Activated CD8-positive, alpha-beta memory T cell treated with anti-CD3 and anti-CD28 coated beads for 36 hours (primary cell): ENCODE results near the gene CLASP1. TPM values are rescaled to one million over a fixed set of nuclear protein-coding genes. Genes with fewer than 3 reads are reported as not detected.
"Not testable (repeated sequence)": the region's sequence is repeated elsewhere in the genome, so short reads cannot be mapped to it uniquely, and the experiment has no call there.

Experiments used
- CTCF ChIA-PET: fragments of 350-600 bp; sonication (Branson Sonifier 250); formaldehyde crosslinking; loops from one replicate; lab custom pipeline; 2021; ENCODE audit warnings: antibody characterized with exemption; lab: Charles Lee
- POLR2A ChIA-PET: fragments of 350-600 bp; sonication (Branson Sonifier 250); formaldehyde crosslinking; loops from one replicate; lab custom pipeline; 2021; ENCODE audit warnings: antibody characterized with exemption; lab: Charles Lee
- total RNA-seq, 2 experiments: library from RNA; stranded (reverse); gene quantifications; one replicate each; pipeline ENCODE4 v1.2.3, GENCODE V29; 2021

CLASP1 gene
- total RNA-seq, 2 experiments from 2014 or later, result 63.0 to 67.4 TPM

GRCh38 chr2:121472470-121472993, 176.7 kb downstream of the CLASP1 start:
- CTCF ChIA-PET, result no interaction called here
- POLR2A ChIA-PET, result no interaction called here

- ChIA-PET POLR2A (no interaction called here), CTCF (no interaction called here)
Observed at GRCh38 chr2:121471532-121472469, 177.5 kb downstream of the CLASP1 start.

GRCh38 chr2:121470917-121471316, 178.3 kb downstream of the CLASP1 start:
- ChIA-PET POLR2A (no interaction called here), CTCF (no interaction called here)

GRCh38 chr2:121469356-121469755, 179.9 kb downstream of the CLASP1 start:
- ChIA-PET POLR2A (interaction anchor here (0.7 kb wide), 1 partner anchor 52 kb away, joined by 6 read pairs; no protein-coding TSS in a partner anchor), CTCF (interaction anchor here (0.6 kb wide), 1 partner anchor 761 kb away, joined by 3 read pairs; no protein-coding TSS in a partner anchor)

- ChIA-PET CTCF (interaction anchor here (0.6 kb wide), 1 partner anchor 760 kb away, joined by 3 read pairs; no protein-coding TSS in a partner anchor), POLR2A (no interaction called here)
Observed at GRCh38 chr2:121468936-121469335, 180.3 kb downstream of the CLASP1 start.

GRCh38 chr2:121459291-121459690, 190.0 kb downstream of the CLASP1 start:
- CTCF ChIA-PET, result interaction anchor here (0.6 to 0.9 kb wide), 2 partner anchors 22 to 71 kb away, joined by 3 read pairs; no protein-coding TSS in a partner anchor
- POLR2A ChIA-PET, result no interaction called here

GRCh38 chr2:121456325-121456724, 192.9 kb downstream of the CLASP1 start:
- ChIA-PET CTCF (no interaction called here), POLR2A (no interaction called here)

GRCh38 chr2:121455446-121455845, 193.8 kb downstream of the CLASP1 start:
- CTCF ChIA-PET, result no interaction called here
- POLR2A ChIA-PET, result no interaction called here

GRCh38 chr2:121454549-121455090, 194.6 kb downstream of the CLASP1 start:
- ChIA-PET POLR2A (no interaction called here), CTCF (no interaction called here)

GRCh38 chr2:121451398-121451797, 197.9 kb downstream of the CLASP1 start:
- ChIA-PET POLR2A (no interaction called here), CTCF (interaction anchor here (0.9 kb wide), 1 partner anchor 181 kb away, joined by 3 read pairs; no protein-coding TSS in a partner anchor)

GRCh38 chr2:121450301-121450700, 199.0 kb downstream of the CLASP1 start:
- POLR2A ChIA-PET, result no interaction called here
- CTCF ChIA-PET, result interaction anchor here (0.9 kb wide), 1 partner anchor 182 kb away, joined by 3 read pairs; no protein-coding TSS in a partner anchor

GRCh38 chr2:121446647-121447241, 202.5 kb downstream of the CLASP1 start:
- ChIA-PET CTCF (no interaction called here), POLR2A (no interaction called here)

GRCh38 chr2:121442889-121443288, 206.4 kb downstream of the CLASP1 start:
- ChIA-PET CTCF (no interaction called here), POLR2A (no interaction called here)

- POLR2A ChIA-PET, CTCF ChIA-PET: not testable (repeated sequence)
Observed at GRCh38 chr2:121438290-121438689, 211.0 kb downstream of the CLASP1 start.

GRCh38 chr2:121436918-121437317, 212.3 kb downstream of the CLASP1 start:
- ChIA-PET CTCF (no interaction called here), POLR2A (no interaction called here)

GRCh38 chr2:121435790-121436189, 213.5 kb downstream of the CLASP1 start:
- POLR2A ChIA-PET, result no interaction called here
- CTCF ChIA-PET, result no interaction called here

- POLR2A ChIA-PET, result no interaction called here
Observed at GRCh38 chr2:121431214-121431613, 218.0 kb downstream of the CLASP1 start.

GRCh38 chr2:121429927-121430520, 219.2 kb downstream of the CLASP1 start:
- POLR2A ChIA-PET, result no interaction called here

More at GRCh38 chr2:121431214-121431613, 218.0 kb downstream of the CLASP1 start:
- CTCF ChIA-PET, result interaction anchor here (0.6 kb wide), 1 partner anchor 208 kb away, joined by 3 read pairs; no protein-coding TSS in a partner anchor

More at GRCh38 chr2:121429927-121430520, 219.2 kb downstream of the CLASP1 start:
- CTCF ChIA-PET, result no interaction called here
